Stimulated activated naive CD4-positive, alpha-beta T cell treated with Interleukin-2 at 50 U/mL for 16 hours (primary cell): ENCODE results near the gene SERPINH1.
A peak's percentile ranks its signal among the peaks of the same experiment; 100 is the strongest.
"Not testable (repeated sequence)": the region's sequence is repeated elsewhere in the genome, so short reads cannot be mapped to it uniquely, and the experiment has no call there.

Source experiments
- DNase-seq: peaks from one replicate; lab custom pipeline; 2025; lab: John Stamatoyannopoulos, UW

SERPINH1 gene

GRCh38 chr11:75574698-75575602 is 12.9 kb downstream of the SERPINH1 start:
- DNase-seq = no peak

- DNase-seq = no peak
Observed at GRCh38 chr11:75576017-75576416, 14.0 kb downstream of the SERPINH1 start.

GRCh38 chr11:75576499-75576918 is 14.5 kb downstream of the SERPINH1 start:
- DNase-seq = no peak

GRCh38 chr11:75577207-75577606 is 15.2 kb downstream of the SERPINH1 start:
- DNase-seq = peak; percentile 58

- no peak for DNase-seq
Observed at GRCh38 chr11:75578977-75579376, 16.9 kb downstream of the SERPINH1 start.

GRCh38 chr11:75579841-75580240 is 17.8 kb downstream of the SERPINH1 start:
- DNase-seq = no peak

GRCh38 chr11:75582506-75582894 is 20.4 kb downstream of the SERPINH1 start:
- DNase-seq = no peak

- peak; percentile 65 for DNase-seq
Observed at GRCh38 chr11:75582895-75583717, 21.1 kb downstream of the SERPINH1 start.

- peak; percentile 4 for DNase-seq
Observed at GRCh38 chr11:75583718-75584658, 21.9 kb downstream of the SERPINH1 start.

GRCh38 chr11:75584659-75585292 is 22.7 kb downstream of the SERPINH1 start:
- DNase-seq = not testable (repeated sequence)

GRCh38 chr11:75585293-75585670 is 23.2 kb downstream of the SERPINH1 start:
- DNase-seq = no peak

GRCh38 chr11:75586395-75586794 is 24.3 kb downstream of the SERPINH1 start:
- DNase-seq = no peak

- no peak for DNase-seq
Observed at GRCh38 chr11:75588051-75588481, 26.0 kb downstream of the SERPINH1 start.

GRCh38 chr11:75589051-75589450 is 27.0 kb downstream of the SERPINH1 start:
- no peak for DNase-seq

GRCh38 chr11:75589933-75590332 is 27.9 kb downstream of the SERPINH1 start:
- no peak for DNase-seq

GRCh38 chr11:75591371-75591770 is 29.3 kb downstream of the SERPINH1 start:
- no peak for DNase-seq

GRCh38 chr11:75591966-75592365 is 29.9 kb downstream of the SERPINH1 start:
- no peak for DNase-seq

- no peak for DNase-seq
Observed at GRCh38 chr11:75592715-75593114, 30.7 kb downstream of the SERPINH1 start.

GRCh38 chr11:75593286-75593915 is 31.3 kb downstream of the SERPINH1 start:
- DNase-seq = no peak

GRCh38 chr11:75594211-75594610 is 32.2 kb downstream of the SERPINH1 start:
- DNase-seq = no peak

GRCh38 chr11:75595429-75595828 is 33.4 kb downstream of the SERPINH1 start:
- DNase-seq = no peak
